ENCODE data around the gene NXPH2. TPM values are rescaled to one million over a fixed set of nuclear protein-coding genes. Genes with fewer than 3 reads are reported as not detected.

The NXPH2 gene
- total RNA-seq, 1 experiment from 2014 or later = not detected

DNA sequence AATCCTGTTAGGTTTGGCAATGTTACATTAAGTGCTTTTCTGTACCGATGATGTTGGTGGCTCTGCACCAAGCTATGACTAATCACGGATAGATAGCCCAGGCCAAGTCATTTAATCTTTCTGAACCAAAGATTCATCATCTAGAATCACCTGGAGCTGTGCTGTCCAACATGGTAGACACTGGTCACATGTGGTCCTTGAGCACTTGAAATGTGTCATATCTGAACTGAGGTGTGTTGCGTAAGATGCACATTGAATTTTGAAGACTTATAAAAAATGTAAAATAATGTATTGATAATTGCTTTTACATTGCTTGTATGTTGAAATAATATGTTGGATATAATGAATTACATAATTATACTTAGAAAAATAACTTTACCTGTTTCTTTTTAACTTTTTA lies 39.8 kb upstream of the NXPH2 start:
- no peak for TF ChIP-seq CTCF (IDR thresholded peaks at IDR 0.05; ENCODE audit: unreplicated experiment)
- Mint-ChIP-seq H3K36me3 (ENCODE audit: insufficient read depth, unreplicated experiment) (no peaks in the 10 kb centered on the region), H3K4me3 (ENCODE audit: unreplicated experiment) (no peak overlapping the region), H3K27me3 (ENCODE audit: insufficient read depth, unreplicated experiment) (peaks cover 16% of the 10 kb centered on the region), H3K27ac (ENCODE audit: low read depth, unreplicated experiment) (no peak overlapping the region), H3K4me1 (ENCODE audit: insufficient read depth, unreplicated experiment) (no peaks in the 10 kb centered on the region), H3K9me3 (ENCODE audit: unreplicated experiment) (no peaks in the 10 kb centered on the region)
- no TSS peak for BruUV-seq (replicated peaks)
- ChIA-PET POLR2A (no interaction called here), CTCF (interaction anchor here (3.2 kb wide), 1 partner anchor 33 kb away, joined by 11 read pairs; no protein-coding TSS in a partner anchor)
- intact Hi-C loops (cut with micrococcal nuclease) = loop anchor here (2.0 kb wide), 1 partner anchor 729 kb away; no protein-coding TSS in a partner anchor
- no peak for DNase-seq (ENCODE audit: unreplicated experiment)

DNA sequence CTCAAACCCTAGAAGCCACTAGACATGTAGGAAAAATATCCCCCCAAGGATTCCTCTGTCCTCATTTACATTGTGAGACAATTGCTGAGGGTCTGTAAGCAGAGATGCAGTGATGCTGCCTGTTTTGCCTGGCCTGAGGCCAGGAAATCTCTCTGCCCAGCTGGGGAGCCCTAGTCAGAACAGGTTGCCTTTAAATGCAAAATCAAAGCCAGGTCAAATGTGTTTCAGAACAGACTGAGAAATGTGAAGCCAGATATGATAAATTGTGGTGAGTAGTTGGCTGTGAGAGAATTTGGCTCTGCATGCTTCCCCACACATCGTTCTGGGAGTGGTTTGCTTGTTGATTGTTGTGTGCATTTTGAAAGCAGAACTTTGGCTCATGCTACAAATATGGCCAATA lies 38.4 kb upstream of the NXPH2 start:
- Mint-ChIP-seq H3K27me3 (ENCODE audit: insufficient read depth, unreplicated experiment) (peaks cover 16% of the 10 kb centered on the region), H3K4me3 (ENCODE audit: unreplicated experiment) (no peak overlapping the region), H3K9me3 (ENCODE audit: unreplicated experiment) (no peaks in the 10 kb centered on the region), H3K36me3 (ENCODE audit: insufficient read depth, unreplicated experiment) (no peaks in the 10 kb centered on the region), H3K4me1 (ENCODE audit: insufficient read depth, unreplicated experiment) (no peaks in the 10 kb centered on the region), H3K27ac (ENCODE audit: low read depth, unreplicated experiment) (no peak overlapping the region)
- no peak for DNase-seq (ENCODE audit: unreplicated experiment)
- TF ChIP-seq CTCF (IDR thresholded peaks at IDR 0.05; ENCODE audit: unreplicated experiment) = no peak
- intact Hi-C loops (cut with micrococcal nuclease) = no loop called here
- no TSS peak for BruUV-seq (replicated peaks)
- CTCF ChIA-PET = interaction anchor here (0.6 to 1.9 kb wide), 6 partner anchors 8 to 1326 kb away, joined by 3 to 11 read pairs (median 4); no protein-coding TSS in a partner anchor
- POLR2A ChIA-PET = interaction anchor here (0.7 kb wide), 1 partner anchor 948 kb away, joined by 3 read pairs; no protein-coding TSS in a partner anchor

DNA sequence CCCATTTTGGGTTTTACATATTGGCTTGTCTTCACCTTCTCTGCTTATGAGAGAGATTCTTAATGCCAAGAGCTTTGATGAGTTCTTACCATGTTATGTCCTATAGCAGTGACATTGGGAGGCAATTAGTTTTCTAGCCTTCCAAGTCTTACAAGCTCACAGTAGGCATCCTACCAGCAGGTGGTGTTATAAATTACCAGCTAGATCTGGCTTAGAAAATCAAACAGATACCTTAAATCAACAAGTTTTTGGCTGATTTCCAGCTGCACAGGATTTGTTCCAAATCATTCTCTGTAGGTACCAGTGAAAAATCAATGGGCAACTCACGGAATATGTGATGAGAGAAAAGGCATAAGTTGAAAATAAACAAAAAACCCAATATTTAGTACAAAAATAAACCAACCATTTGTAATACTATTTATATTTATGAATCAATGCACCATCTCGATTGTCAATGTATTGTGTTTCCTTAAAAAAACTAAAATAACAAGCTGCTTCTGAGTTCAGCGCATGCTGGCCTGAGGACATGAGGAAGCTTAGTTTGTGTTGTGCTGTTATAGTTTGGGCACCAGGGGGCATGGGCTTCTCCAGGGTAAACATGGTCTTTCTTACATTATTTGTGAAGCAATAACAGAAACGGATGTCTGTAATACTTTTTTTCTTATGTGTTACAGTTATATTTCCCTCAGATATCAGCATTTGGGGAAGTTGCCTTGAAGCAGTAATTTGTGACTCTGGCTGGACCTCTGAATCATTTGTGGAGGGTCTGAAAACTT lies 34.1 kb upstream of the NXPH2 start:
- Mint-ChIP-seq H3K9me3 (ENCODE audit: unreplicated experiment) (no peaks in the 10 kb centered on the region), H3K4me3 (ENCODE audit: unreplicated experiment) (no peak overlapping the region), H3K27me3 (ENCODE audit: insufficient read depth, unreplicated experiment) (peaks cover 42% of the 10 kb centered on the region), H3K4me1 (ENCODE audit: insufficient read depth, unreplicated experiment) (no peaks in the 10 kb centered on the region), H3K27ac (ENCODE audit: low read depth, unreplicated experiment) (no peak overlapping the region), H3K36me3 (ENCODE audit: insufficient read depth, unreplicated experiment) (no peaks in the 10 kb centered on the region)
- DNase-seq (ENCODE audit: unreplicated experiment) = peak; percentile 22
- intact Hi-C loops (cut with micrococcal nuclease) = no loop called here
- TF ChIP-seq CTCF (IDR thresholded peaks at IDR 0.05; ENCODE audit: unreplicated experiment) = no peak
- no TSS peak for BruUV-seq (replicated peaks)
- CTCF ChIA-PET = interaction anchor here (0.6 to 3.1 kb wide), 9 partner anchors 12 to 922 kb away, joined by 3 to 28 read pairs (median 4); no protein-coding TSS in a partner anchor
- POLR2A ChIA-PET = interaction anchor here (0.6 kb wide), 1 partner anchor 600 kb away, joined by 3 read pairs; no protein-coding TSS in a partner anchor

- Mint-ChIP-seq H3K4me1 (ENCODE audit: insufficient read depth, unreplicated experiment) (no peaks in the 10 kb centered on the region), H3K36me3 (ENCODE audit: insufficient read depth, unreplicated experiment) (no peaks in the 10 kb centered on the region), H3K9me3 (ENCODE audit: unreplicated experiment) (no peaks in the 10 kb centered on the region), H3K27ac (ENCODE audit: low read depth, unreplicated experiment) (no peak overlapping the region), H3K4me3 (ENCODE audit: unreplicated experiment) (no peak overlapping the region), H3K27me3 (ENCODE audit: insufficient read depth, unreplicated experiment) (peaks cover 59% of the 10 kb centered on the region)
- ChIA-PET CTCF (interaction anchor here (1.0 to 1.4 kb wide), 2 partner anchors 16 kb away, joined by 4 to 5 read pairs; no protein-coding TSS in a partner anchor), POLR2A (interaction anchor here (0.7 kb wide), 1 partner anchor 740 kb away, joined by 4 read pairs; no protein-coding TSS in a partner anchor)
- BruUV-seq (replicated peaks) = no TSS peak
- intact Hi-C loops (cut with micrococcal nuclease) = no loop called here
- TF ChIP-seq CTCF (IDR thresholded peaks at IDR 0.05; ENCODE audit: unreplicated experiment) = no peak
- no peak for DNase-seq (ENCODE audit: unreplicated experiment)
Measured at GRCh38 chr2:138811431-138811830, 31.2 kb upstream of the NXPH2 start.
